T-helper 22 cell (primary cell): ENCODE measurements around the gene FAM174B.

Experiments
- DNase-seq: peaks from one replicate; pipeline ENCODE4 v3.0.0-alpha.2; 2020; ENCODE audit warnings: low read depth

FAM174B gene

GRCh38 chr15:92569778-92570177, 85.8 kb downstream of the FAM174B start:
- DNase-seq = no peak
